ENCODE measurements around the gene DYSF.
"Not testable (repeated sequence)": the region's sequence is repeated elsewhere in the genome, so short reads cannot be mapped to it uniquely, and the experiment has no call there.

The DYSF gene

DNA sequence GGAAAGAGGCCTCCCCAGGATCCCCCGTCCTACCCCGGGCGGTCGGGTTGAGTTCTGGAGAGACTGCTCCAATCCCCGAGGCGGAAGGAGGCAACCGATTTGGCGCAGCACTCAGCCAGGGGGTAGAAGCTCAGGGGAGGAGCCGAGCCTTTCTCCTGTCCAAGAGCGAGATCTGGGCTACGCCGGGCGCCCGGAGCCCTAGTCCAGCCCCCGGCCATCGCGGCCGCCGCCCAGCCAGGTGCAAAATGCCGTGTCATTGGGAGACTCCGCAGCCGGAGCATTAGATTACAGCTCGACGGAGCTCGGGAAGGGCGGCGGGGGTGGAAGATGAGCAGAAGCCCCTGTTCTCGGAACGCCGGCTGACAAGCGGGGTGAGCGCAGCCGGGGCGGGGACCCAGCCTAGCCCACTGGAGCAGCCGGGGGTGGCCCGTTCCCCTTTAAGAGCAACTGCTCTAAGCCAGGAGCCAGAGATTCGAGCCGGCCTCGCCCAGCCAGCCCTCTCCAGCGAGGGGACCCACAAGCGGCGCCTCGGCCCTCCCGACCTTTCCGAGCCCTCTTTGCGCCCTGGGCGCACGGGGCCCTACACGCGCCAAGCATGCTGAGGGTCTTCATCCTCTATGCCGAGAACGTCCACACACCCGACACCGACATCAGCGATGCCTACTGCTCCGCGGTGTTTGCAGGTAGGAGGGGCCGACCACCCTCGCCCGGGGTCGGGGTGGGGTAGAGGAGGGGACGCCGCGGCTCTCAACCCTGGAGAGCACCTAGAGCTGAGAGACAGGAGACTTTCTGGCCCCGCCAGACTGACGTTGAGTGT, at the start of gene DYSF:
TSS of gene DYSF (plus strand) at position 158 of the 817 bp plus-strand sequence.
- Mint-ChIP-seq H3K9me3 (ENCODE audit: low read depth) (no peaks in the 10 kb centered on the region), H3K27ac (no peak within 1 kb of the TSS), H3K4me1 (ENCODE audit: low read depth) (peaks cover 20% of the 10 kb centered on the region), H3K36me3 (no peaks in the 10 kb centered on the region), H3K4me3 (peak within 1 kb of the TSS; percentile 78), H3K27me3 (peaks cover 17% of the 10 kb centered on the region)

DNA sequence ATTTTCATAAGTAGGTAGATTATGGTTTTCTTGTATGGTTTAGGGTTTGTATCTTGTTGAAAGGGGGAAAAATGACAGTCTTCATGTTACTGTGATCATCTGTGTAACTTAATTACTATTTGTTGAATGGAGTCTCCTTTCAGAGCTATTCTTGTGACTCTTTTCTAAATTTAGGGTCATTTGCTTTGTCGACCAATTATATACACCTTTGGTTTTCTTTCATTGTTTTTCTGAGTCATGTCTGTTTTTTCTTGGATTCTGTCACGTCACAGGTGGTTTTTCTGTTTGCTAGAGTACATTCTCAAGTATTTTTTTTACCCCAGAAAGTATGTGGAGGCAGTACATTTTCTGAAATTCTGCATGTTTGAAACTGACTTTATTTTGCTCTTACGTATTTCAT, 43.8 kb upstream of the DYSF start:
- peaks cover 7% of the 10 kb centered on the region for H3K4me1 Mint-ChIP-seq (ENCODE audit: low read depth)
- peaks cover 29% of the 10 kb centered on the region for H3K36me3 Mint-ChIP-seq
- H3K27ac Mint-ChIP-seq, result peak overlapping the region; percentile 23

DNA sequence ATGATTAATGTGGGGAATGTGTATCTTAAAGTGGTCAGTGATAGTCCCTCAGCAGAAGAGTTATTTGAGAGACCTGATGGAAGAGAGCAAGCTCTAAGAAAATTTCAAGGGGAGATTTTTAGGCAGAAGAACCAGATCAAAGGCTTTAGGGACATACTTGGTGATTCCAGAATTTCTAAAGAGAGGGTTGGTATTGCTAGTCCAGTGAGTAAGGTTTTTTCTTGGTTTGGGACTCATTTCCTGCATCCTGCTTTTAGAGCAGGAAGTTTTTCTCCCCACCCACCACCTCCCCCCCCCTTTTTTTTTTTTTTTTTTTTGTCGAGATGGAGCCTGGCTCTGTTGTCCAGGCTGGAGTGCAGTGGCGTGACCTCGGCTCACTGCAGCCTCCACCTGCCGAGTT, 42.7 kb upstream of the DYSF start:
- Mint-ChIP-seq H3K27me3 (no peaks in the 10 kb centered on the region), H3K4me1 (ENCODE audit: low read depth) (peaks cover 7% of the 10 kb centered on the region), H3K36me3 (peaks cover 29% of the 10 kb centered on the region), H3K9me3 (ENCODE audit: low read depth) (peaks cover 3% of the 10 kb centered on the region), H3K27ac (peak overlapping the region; percentile 41), H3K4me3 (no peak overlapping the region)

More for the DNA sequence above, 43.8 kb upstream of the DYSF start:
- no peak overlapping the region for H3K4me3 Mint-ChIP-seq
- peaks cover 3% of the 10 kb centered on the region for H3K9me3 Mint-ChIP-seq (ENCODE audit: low read depth)
- H3K27me3 Mint-ChIP-seq, result no peaks in the 10 kb centered on the region

DNA sequence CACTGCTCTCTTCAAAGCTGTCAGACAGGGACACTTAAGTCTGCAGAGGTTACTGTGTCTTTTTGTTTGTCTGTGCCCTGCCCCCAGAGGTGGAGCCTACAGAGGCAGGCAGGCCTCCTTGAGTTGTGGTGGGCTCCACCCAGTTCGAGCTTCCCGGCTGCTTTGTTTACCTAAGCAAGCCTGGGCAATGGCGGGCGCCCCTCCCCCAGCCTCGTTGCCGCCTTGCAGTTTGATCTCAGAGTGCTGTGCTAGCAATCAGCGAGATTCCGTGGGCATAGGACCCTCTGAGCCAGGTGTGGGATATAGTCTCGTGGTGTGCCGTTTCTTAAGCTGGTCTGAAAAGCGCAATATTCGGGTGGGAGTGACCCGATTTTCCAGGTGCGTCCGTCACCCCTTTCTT, 36.5 kb upstream of the DYSF start:
- H3K36me3 Mint-ChIP-seq; H3K27me3 Mint-ChIP-seq; H3K27ac Mint-ChIP-seq; H3K9me3 Mint-ChIP-seq (ENCODE audit: low read depth): not testable (repeated sequence)
- Mint-ChIP-seq H3K4me3 (peak overlapping the region; percentile 89), H3K4me1 (ENCODE audit: low read depth) (peaks cover 15% of the 10 kb centered on the region)

DNA sequence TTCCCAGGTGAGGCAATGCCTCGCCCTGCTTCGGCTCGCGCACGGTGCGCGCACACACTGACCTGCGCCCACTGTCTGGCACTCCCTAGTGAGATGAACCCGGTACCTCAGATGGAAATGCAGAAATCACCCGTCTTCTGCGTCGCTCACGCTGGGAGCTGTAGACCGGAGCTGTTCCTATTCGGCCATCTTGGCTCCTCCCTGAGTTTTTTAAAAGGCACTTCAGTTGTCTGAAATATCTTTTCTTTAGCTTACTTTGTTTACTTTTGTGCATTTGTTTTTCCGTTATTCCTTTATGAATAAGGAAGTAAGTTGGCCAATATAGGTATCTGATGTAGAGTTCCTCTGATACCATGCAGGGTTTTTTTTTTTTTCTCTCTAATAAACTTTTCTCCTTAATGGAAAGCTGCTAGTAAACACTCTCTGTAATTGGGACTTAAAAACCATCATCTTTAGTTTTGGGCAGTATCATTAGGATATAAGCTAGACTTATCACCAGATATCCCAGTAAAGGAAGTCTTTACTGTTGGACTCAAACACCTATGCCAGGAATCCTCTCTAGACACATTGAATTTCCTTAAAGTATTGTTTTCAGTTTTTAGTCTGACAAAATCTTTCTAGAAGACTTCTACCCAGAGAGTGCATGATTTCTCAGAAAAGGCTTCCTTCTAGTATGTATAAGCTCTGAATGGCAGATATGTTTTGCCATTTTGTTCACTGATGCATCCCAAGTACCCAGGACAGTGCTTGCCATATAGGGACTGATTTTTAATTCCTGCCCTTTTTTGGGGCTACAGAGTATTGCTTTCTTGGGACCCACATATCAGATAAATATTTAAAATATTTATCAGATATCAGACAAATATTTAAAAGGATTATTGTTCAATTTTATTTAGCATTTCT, 35.8 kb upstream of the DYSF start:
- Mint-ChIP-seq H3K36me3 (peaks cover under 1% of the 10 kb centered on the region), H3K4me3 (peak overlapping the region; percentile 89), H3K4me1 (ENCODE audit: low read depth) (peaks cover 15% of the 10 kb centered on the region), H3K9me3 (ENCODE audit: low read depth) (no peaks in the 10 kb centered on the region), H3K27ac (peak overlapping the region; percentile 88), H3K27me3 (no peaks in the 10 kb centered on the region)

DNA sequence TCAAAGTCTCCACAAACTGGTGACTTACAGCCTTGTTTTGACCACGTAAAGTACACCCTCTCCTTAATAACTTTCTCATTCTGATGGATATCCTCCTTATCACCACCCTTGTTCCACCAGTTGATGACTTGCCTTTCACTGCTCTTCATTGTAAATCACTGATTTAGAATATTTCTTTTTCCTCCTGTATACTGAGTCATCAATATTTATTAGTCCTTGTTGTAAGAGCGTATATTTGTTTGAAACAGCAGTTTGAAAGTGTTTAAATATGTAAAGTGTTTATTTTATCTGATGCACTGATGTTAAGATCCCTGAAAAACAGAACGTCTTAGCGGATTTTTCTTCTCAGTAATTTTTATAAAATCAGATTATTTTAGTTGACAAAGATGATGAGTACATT, 34.2 kb upstream of the DYSF start:
- peaks cover 20% of the 10 kb centered on the region for H3K4me1 Mint-ChIP-seq (ENCODE audit: low read depth)
- no peak overlapping the region for H3K27ac Mint-ChIP-seq
- no peaks in the 10 kb centered on the region for H3K9me3 Mint-ChIP-seq (ENCODE audit: low read depth)
- no peak overlapping the region for H3K4me3 Mint-ChIP-seq
- H3K27me3 Mint-ChIP-seq, result no peaks in the 10 kb centered on the region
- H3K36me3 Mint-ChIP-seq, result peaks cover 12% of the 10 kb centered on the region

DNA sequence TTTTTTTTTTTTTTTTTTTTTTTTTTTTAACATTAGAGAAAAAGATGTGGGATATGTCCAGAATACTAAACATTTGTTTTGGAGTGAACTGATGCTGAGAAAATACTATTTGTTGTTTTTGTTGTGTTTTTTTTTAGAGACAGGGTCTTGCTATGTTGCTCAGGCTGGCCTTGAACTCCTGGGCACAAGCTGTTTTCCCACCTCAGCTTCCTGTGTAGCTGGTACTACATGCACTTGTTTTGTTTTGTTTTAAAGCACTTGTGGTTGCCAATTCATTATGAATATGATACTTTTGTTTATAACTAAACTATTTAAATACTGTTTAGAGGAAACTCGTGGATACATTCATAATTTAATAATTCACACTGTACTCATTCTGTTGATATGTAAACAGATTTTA, 33.4 kb upstream of the DYSF start:
- Mint-ChIP-seq H3K36me3 (peaks cover 12% of the 10 kb centered on the region), H3K9me3 (ENCODE audit: low read depth) (no peaks in the 10 kb centered on the region), H3K27me3 (no peaks in the 10 kb centered on the region), H3K4me1 (ENCODE audit: low read depth) (peaks cover 20% of the 10 kb centered on the region), H3K4me3 (no peak overlapping the region), H3K27ac (no peak overlapping the region)

DNA sequence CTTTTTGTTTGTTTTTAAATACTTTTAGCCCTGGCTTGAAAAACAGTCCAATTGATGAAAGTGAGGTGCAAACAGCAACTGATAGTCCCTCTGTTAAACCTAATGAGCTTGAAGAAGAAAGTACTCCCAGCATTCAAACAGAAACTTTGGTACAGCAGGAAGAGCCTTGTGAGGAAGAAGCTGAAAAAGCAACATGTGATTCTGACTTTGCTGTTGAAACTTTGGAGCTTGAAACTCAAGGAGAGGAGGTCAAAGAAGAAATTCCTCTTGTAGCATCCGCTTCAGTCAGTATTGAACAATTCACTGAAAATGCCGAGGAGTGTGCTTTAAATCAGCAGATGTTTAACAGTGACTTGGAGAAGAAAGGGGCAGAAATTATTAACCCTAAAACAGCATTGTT, 30.6 kb upstream of the DYSF start:
- H3K9me3 Mint-ChIP-seq (ENCODE audit: low read depth), result no peaks in the 10 kb centered on the region
- H3K27me3 Mint-ChIP-seq, result no peaks in the 10 kb centered on the region
- peaks cover 22% of the 10 kb centered on the region for H3K36me3 Mint-ChIP-seq
- H3K4me3 Mint-ChIP-seq, result no peak overlapping the region
- peaks cover 17% of the 10 kb centered on the region for H3K4me1 Mint-ChIP-seq (ENCODE audit: low read depth)
- no peak overlapping the region for H3K27ac Mint-ChIP-seq

DNA sequence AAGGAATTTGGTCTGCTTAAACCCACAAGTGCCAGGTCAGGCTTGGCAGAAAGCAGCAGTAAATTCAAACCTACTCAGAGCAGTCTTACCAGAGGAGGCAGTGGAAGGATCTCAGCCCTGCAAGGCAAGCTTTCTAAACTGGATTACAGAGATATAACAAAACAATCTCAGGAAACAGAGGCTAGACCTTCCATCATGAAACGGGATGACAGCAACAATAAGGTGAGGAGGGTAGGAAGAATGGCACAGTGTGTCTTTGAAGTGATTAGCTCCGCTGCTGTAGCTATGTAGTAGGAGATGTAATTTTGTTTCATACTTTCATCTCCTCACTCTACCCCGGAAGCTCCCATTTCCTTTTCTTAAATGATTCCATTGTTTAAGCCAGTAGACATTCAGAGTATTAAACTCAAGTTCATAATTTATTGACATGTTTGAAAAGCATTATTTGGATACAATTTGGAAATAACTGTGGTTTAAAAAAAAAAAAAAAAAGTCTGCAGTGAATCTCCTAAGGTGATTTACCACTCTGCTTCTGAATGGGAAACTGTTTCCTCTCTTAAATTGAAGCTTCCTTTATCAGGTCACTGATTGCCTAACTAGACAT, 29.4 kb upstream of the DYSF start:
- Mint-ChIP-seq H3K4me1 (ENCODE audit: low read depth) (peaks cover 16% of the 10 kb centered on the region), H3K36me3 (peaks cover 22% of the 10 kb centered on the region), H3K27ac (no peak overlapping the region), H3K27me3 (no peaks in the 10 kb centered on the region), H3K4me3 (no peak overlapping the region), H3K9me3 (ENCODE audit: low read depth) (no peaks in the 10 kb centered on the region)

DNA sequence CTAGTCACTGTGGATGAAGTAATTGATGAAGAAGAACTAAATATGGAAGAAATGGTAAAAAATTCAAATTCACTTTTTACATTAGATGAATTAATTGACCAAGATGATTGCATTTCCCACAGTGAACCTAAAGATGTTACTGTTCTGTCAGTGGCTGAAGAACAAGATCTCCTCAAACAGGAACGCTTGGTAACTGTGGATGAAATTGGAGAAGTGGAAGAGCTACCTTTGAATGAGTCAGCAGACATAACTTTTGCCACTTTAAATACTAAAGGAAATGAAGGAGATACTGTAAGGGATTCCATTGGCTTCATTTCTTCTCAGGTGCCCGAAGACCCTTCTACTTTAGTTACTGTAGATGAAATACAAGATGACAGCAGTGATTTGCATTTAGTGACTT, 26.6 kb upstream of the DYSF start:
- peak overlapping the region; percentile 10 for H3K27ac Mint-ChIP-seq
- no peak overlapping the region for H3K4me3 Mint-ChIP-seq
- H3K4me1 Mint-ChIP-seq (ENCODE audit: low read depth), result peaks cover 7% of the 10 kb centered on the region
- peaks cover 25% of the 10 kb centered on the region for H3K36me3 Mint-ChIP-seq
- no peaks in the 10 kb centered on the region for H3K9me3 Mint-ChIP-seq (ENCODE audit: low read depth)
- no peaks in the 10 kb centered on the region for H3K27me3 Mint-ChIP-seq

DNA sequence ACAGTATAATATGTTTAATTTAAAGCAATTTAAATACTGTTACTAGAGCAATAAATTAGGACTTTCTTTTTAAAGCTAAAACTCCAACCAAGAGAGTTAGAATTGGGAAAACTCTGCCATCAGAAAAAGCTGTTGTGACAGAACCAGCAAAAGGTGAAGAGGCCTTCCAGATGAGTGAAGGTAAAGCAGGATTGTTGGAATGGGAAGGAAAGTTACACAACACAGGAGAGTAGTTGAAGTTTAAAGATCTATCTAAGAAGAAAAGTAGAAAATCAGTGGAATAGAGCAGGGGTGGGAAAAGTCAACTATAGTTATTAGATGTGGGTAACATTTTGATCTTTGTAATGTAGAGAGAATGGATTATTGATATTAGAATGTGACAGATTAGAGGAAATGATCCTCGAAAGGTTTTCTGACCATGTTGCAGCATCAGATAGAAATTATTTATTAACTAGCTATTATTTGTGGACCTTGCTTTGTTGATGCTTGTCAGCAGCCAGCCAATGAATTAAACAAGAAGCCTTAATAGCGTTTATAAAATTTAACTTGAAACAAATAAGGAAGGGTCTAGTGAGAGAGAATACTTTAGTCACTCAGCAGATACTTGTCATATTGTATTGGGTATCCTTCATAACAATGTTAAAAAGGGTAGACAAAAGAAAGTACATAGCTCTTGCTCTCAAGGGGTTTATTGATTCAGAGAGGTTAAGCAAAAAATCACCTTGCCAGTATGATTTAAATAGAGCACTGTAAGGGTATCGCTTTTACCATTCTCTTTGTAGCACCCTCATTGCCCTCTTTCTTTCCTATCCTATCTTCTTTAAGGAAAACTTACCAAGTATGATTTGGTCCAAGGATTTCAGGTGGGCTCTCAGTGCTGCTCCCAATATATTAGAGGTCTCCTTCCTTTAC, 24.6 kb upstream of the DYSF start:
- peak overlapping the region; percentile 47 for H3K27ac Mint-ChIP-seq

DNA sequence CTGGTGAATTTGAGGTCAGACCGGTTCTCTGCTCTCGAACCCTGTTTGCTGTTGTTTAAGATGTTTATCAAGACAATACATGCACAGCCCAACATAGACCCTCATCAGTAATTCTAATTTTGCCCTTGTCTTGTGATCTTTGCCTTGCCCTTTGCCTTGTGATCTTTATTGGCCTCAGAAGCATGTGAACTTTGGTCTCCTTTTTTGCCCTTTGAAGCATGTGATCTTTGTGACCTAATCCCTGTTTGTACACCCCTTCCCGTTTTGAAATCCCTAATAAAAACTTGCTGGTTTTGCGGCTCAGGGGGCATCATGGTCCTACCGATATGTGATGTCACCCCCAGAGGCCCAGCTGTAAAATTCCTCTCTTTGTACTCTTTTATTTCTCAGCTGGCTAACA, 8.2 kb upstream of the DYSF start:
- not testable (repeated sequence) for H3K27ac Mint-ChIP-seq; H3K9me3 Mint-ChIP-seq (ENCODE audit: low read depth); H3K4me3 Mint-ChIP-seq; H3K4me1 Mint-ChIP-seq (ENCODE audit: low read depth); H3K27me3 Mint-ChIP-seq; H3K36me3 Mint-ChIP-seq

More for the DNA sequence above, 24.6 kb upstream of the DYSF start:
- Mint-ChIP-seq H3K4me3 (no peak overlapping the region), H3K4me1 (ENCODE audit: low read depth) (peaks cover 2% of the 10 kb centered on the region), H3K9me3 (ENCODE audit: low read depth) (no peaks in the 10 kb centered on the region), H3K27me3 (no peaks in the 10 kb centered on the region), H3K36me3 (peaks cover 16% of the 10 kb centered on the region)

DNA sequence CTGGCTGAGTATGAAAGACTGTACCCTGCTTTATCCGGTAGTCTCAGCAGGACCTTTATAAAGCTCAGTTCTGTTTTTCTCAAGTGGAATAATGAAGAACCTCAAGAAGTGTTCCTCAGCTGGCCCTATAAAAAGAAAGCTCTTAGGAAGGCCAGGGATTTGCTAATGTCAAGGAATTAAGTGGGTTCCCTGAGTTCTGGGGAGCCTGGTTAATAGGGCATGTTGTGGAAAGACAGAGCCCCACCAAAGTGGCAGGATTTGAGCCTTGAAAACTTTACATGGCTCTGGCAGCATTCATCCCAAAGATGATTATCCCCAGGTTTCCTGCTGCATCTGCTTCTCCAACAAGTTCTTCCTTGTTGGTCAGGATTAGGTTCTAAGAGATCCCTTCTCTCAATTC, 6.9 kb upstream of the DYSF start:
- no peak overlapping the region for H3K27ac Mint-ChIP-seq
- H3K36me3 Mint-ChIP-seq, result peaks cover 2% of the 10 kb centered on the region
- no peak overlapping the region for H3K4me3 Mint-ChIP-seq
- H3K4me1 Mint-ChIP-seq (ENCODE audit: low read depth), result no peaks in the 10 kb centered on the region
- no peaks in the 10 kb centered on the region for H3K27me3 Mint-ChIP-seq
- peaks cover under 1% of the 10 kb centered on the region for H3K9me3 Mint-ChIP-seq (ENCODE audit: low read depth)

DNA sequence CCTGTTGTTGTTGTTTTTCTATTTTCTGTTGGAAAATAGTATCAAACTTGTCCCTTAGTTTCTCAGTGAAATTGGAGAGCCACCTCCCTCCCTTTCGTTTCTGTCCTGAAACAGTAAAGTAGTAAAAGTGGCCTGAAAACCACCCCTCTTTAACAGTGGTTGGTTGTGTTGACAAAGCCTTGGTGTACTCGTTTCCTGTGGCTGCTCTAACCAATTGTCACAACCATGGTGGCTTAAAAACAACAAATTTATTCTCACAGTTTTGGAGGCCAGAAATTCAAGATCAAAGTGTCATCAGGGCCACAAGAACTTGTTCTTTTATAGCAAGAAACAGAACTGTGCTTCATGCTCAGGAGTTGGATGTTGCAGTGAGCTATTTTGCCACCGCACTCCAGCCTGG, 4.0 kb upstream of the DYSF start:
- Mint-ChIP-seq H3K9me3 (ENCODE audit: low read depth) (no peaks in the 10 kb centered on the region), H3K27me3 (peaks cover 4% of the 10 kb centered on the region), H3K36me3 (peaks cover 2% of the 10 kb centered on the region), H3K4me1 (ENCODE audit: low read depth) (peaks cover 14% of the 10 kb centered on the region), H3K27ac (no peak overlapping the region), H3K4me3 (no peak overlapping the region)

All from activated naive CD8-positive, alpha-beta T cell (primary cell).